Measurements from ENCODE around the gene CEND1. TPM values are rescaled to one million over a fixed set of nuclear protein-coding genes. Genes with fewer than 3 reads are reported as not detected.

Gene CEND1
- total and polyA plus RNA-seq, 2 of the 4 experiments (the other 2 are of a cell fraction): 0.90 to 4.0 TPM

DNA sequence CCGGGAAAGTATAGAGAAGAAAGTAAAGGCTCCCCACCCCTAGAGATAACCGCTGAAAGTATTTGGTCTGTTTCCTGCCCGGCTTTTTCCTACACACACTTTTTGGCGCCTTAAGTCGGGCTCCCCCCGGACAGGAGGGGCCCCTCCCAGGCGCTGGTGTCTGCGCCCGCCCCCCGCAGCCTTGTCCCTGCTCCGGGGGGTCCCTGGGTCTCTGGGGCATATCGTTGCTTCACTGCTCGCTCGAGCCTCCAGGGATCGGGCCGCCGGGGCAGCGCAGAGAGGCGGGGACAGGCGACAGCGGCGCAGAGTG is 36.9 kb upstream of the CEND1 start:
- peaks cover 2% of the 10 kb centered on the region; the same call in 1 of the 2 replicates for H3K9me1 ChIP-seq (ENCODE audit: insufficient read depth, low read length)
- H3K27ac ChIP-seq (ENCODE audit: insufficient read depth, low read length): no peak overlapping the region
- dilution Hi-C loops (cut with HindIII; ENCODE audit: low sequenced_read_pairs, unreplicated experiment): no loop called here
- H3K18ac ChIP-seq (ENCODE audit: low read depth, low read length): no peak overlapping the region
- POLR2A ChIA-PET (ENCODE audit: unreplicated experiment): no interaction called here
- peaks cover 28% of the 10 kb centered on the region for H3K36me3 ChIP-seq (ENCODE audit: control insufficient read depth, insufficient read depth, low read length)
- H2BK5ac ChIP-seq (ENCODE audit: low read depth, low read length, poor library complexity, severe bottlenecking): no peak overlapping the region
- peak overlapping the region; percentile 50 for H2AK9ac ChIP-seq (replicated peaks; ENCODE audit: low read depth, low read length, poor library complexity)
- H3K9ac ChIP-seq (ENCODE audit: low read depth, low read length): no peak overlapping the region
- H3K4me3 ChIP-seq (ENCODE audit: insufficient read depth, low read depth, low read length): no peak overlapping the region
- ATAC-seq (ENCODE audit: low read depth): no peak
- no peak overlapping the region for H4K8ac ChIP-seq (ENCODE audit: low read depth in 2 of 2, low read length in 2 of 2)
- no peak overlapping the region for H3K4ac ChIP-seq (ENCODE audit: low read depth, low read length)
- no TSS peak for BruUV-seq (replicated peaks)
- in situ Hi-C loops (cut with MboI; ENCODE audit: low sequenced_read_pairs): no loop called here
- H4K5ac ChIP-seq (ENCODE audit: low read depth, low read length): no peak overlapping the region
- H3K4me1 ChIP-seq (ENCODE audit: control insufficient read depth, insufficient read depth, low read length): peaks cover 20% of the 10 kb centered on the region
- H2AFZ ChIP-seq (replicated peaks; ENCODE audit: low read length, poor library complexity): peak overlapping the region; percentile 81
- 0 out of 2 replicates have a peak overlapping the region, but pooled peaks have one; percentile 17 for H3K4me2 ChIP-seq (ENCODE audit: low read depth, low read length)
- TF ChIP-seq RFX5 (IDR thresholded peaks at IDR 0.05; ENCODE audit: low read depth, low read length): no peak
- TF ChIP-seq, protein P1, sequence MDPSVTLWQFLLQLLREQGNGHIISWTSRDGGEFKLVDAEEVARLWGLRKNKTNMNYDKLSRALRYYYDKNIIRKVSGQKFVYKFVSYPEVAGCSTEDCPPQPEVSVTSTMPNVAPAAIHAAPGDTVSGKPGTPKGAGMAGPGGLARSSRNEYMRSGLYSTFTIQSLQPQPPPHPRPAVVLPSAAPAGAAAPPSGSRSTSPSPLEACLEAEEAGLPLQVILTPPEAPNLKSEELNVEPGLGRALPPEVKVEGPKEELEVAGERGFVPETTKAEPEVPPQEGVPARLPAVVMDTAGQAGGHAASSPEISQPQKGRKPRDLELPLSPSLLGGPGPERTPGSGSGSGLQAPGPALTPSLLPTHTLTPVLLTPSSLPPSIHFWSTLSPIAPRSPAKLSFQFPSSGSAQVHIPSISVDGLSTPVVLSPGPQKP (IDR thresholded peaks at IDR 0.05; ENCODE audit: borderline replicate concordance, low read depth, low read length): no peak
- TF ChIP-seq CHD1 (IDR thresholded peaks at IDR 0.05; ENCODE audit: low read depth, low read length): no peak
- no peak for TF ChIP-seq MAFK (IDR thresholded peaks at IDR 0.05; ENCODE audit: low read depth, low read length)
- no peak for TF ChIP-seq CTCF (conservative IDR thresholded peaks at IDR 0.05; ENCODE audit: low read depth, low read length)
- DNase-seq: no peak
- no peak overlapping the region for H2BK15ac ChIP-seq (ENCODE audit: low read depth, low read length)
- CTCF ChIA-PET: no interaction called here
- 9% methylated on average over 12 of the region's 22 CpGs; no CpG with 5 or more reads in 1 of the 2 experiments for WGBS, 2 experiments (ENCODE audit: extremely low coverage in 2 of 2, insufficient read length in 1 of 2)
- no peak overlapping the region for H4K91ac ChIP-seq (ENCODE audit: insufficient read depth, low read depth, low read length)
- no peak overlapping the region for H3K14ac ChIP-seq (replicated peaks; ENCODE audit: low read depth, low read length)
- no peak overlapping the region for H3K23ac ChIP-seq (ENCODE audit: low read depth, low read length)
- H2BK20ac ChIP-seq (ENCODE audit: low read depth, low read length): no peak overlapping the region
- H2BK120ac ChIP-seq (ENCODE audit: low read depth, low read length): no peak overlapping the region
- H3K79me1 ChIP-seq (ENCODE audit: low read depth in 1 of 2, low read length in 2 of 2): peaks cover 6 to 11% of the 10 kb centered on the region in 2 experiments
- no peak overlapping the region for H2AK5ac ChIP-seq (ENCODE audit: low read depth, low read length)
- H3K9me3 ChIP-seq (ENCODE audit: control insufficient read depth, insufficient read depth, low read length): no peaks in the 10 kb centered on the region
- peaks cover 29% of the 10 kb centered on the region for H4K20me1 ChIP-seq (ENCODE audit: insufficient read depth, low read length)
- intact Hi-C loops (cut with micrococcal nuclease): no loop called here
- H3K56ac ChIP-seq (ENCODE audit: extremely low read depth, insufficient read depth, low read length): no peak overlapping the region
- H3K27me3 ChIP-seq (ENCODE audit: control insufficient read depth, insufficient read depth, low read length): peaks cover 6% of the 10 kb centered on the region; the same call in 1 of the 2 replicates

Measured in IMR-90 (cell line).